Posterior cingulate gyrus (tissue), 11 donors: ENCODE results near the gene CCER1.

Source experiments
- DNase-seq, 10 donors: peaks; one replicate each; pipeline versions ENCODE4 v3.0.0 to v3.0.0-alpha.2; 2020 to 2021; ENCODE audit warnings: mixed read lengths in 3 of 10
- intact Hi-C: fragments of 100-400 bp; cut with DNase I; formaldehyde crosslinking; loops from one replicate; pipeline ENCODE4 v1.15.1; 2023

Gene CCER1

DNA sequence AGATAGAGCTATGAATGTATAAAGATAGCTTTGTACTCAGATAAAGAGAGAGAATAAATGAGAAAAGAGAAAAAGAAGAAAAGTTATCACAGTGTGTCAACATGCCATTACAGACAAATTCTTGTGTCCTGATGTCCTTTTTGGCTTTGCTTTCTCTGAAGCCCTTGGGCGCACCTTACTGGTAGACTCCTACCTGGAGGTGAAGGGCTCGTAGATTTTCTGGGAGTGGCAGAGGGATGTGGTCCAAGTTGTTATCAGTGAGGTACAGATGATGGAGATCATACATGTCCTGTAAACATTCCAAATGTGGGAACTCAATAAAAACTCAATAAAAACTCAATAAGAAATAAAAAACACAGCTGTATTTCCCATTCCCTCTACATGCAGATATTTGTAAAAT lies 14.9 kb upstream of the CCER1 start:
- intact Hi-C loops, result no loop called here

DNA sequence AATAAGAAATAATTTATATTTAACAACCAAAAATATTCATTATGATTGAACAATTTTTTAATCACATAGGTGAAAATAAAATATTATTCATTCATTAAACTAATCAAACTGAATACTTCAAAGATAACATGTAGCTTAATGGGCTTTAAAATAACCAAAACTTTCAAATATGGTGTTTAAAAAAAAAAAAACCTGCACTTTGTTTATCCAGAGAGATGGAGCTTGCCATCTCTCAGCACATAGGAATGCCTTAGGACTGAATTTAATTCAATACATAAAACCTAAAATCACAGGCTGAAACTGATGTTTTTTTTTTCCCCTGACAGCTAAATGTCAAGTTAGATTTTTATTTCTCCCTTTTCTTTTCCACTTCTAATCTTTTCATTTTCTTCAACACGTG lies 14.4 kb upstream of the CCER1 start:
- DNase-seq, result no peak
- intact Hi-C loops, result no loop called here

More for the DNA sequence above, 14.9 kb upstream of the CCER1 start:
- no peak for DNase-seq

DNA sequence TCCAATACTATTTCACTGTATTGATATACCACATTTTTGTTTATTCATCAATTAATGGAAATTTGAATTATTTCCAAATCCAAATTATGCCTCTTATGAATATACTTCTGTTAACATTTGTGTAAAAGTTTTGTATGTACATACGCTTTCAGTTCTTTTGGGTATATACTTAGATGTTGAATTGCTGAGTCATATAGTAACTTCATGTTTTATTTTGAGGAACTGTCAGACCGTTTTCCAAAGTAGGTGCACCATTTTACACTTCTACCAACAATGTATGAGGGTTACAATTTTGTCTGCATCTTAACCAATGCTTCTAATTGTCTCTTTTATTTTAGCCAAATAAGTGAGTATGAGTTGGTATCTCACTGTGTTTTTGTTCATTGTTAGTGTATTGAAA lies 10.2 kb upstream of the CCER1 start:
- DNase-seq, result no peak
- intact Hi-C loops, result no loop called here

DNA sequence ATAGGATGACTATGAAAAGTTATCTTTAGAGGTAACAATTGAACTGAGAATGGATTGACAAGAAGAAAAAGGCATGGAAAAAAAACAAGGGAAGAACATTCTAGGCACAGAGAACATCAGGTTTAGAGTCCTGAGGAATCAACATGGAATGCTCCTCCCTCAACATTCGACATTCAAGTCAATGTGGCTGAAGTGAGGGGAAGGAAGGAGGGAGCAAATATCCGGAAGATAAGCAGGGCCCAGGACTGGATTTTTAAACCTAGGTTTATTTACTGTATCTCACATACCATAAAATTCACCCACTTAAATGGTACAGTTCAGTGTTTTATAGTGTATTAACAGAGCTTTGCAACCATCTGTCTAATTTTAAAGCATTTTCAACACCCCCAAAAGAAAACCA lies 9.6 kb upstream of the CCER1 start:
- intact Hi-C loops, result no loop called here
- DNase-seq, result no peak

DNA sequence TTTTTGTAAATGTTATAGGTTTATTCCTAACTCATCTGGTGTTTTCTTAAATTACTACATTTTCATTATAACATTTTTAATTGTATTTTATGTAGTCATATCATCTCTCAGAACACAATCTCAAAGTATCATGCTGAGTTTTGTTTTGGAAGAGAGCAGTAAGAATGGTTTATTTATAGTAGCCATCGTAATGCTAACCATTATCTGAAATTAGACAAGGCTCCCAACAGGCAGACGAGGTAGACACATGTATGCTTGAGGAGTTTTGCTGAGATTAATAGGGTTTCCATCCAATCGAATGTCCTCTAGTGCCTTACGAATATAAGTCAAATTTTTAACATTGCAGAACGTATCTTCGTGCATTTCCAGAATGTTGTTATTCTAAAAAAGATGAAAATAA lies 9.0 kb upstream of the CCER1 start:
- intact Hi-C loops, result no loop called here

DNA sequence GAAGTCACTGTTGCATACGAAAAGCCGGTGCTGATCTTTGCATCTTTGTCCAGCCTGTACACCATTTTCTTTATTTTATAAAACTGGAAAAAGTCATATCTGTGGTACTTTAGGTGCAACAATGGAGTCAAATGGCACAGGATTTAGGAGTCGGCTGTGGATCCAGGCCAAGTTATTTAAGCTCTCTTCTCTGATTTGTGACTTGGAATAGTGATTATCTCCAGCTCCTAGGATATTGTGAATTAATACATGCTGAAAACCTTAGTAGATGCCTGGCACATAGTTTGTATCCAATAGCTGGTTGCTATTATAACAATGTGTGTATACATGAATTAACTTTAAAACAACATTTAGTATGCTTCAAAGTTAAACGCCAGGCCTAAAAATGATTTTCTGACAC lies 6.2 kb upstream of the CCER1 start:
- intact Hi-C loops, result no loop called here
- no peak for DNase-seq

More for the DNA sequence above, 9.0 kb upstream of the CCER1 start:
- DNase-seq, result no peak

DNA sequence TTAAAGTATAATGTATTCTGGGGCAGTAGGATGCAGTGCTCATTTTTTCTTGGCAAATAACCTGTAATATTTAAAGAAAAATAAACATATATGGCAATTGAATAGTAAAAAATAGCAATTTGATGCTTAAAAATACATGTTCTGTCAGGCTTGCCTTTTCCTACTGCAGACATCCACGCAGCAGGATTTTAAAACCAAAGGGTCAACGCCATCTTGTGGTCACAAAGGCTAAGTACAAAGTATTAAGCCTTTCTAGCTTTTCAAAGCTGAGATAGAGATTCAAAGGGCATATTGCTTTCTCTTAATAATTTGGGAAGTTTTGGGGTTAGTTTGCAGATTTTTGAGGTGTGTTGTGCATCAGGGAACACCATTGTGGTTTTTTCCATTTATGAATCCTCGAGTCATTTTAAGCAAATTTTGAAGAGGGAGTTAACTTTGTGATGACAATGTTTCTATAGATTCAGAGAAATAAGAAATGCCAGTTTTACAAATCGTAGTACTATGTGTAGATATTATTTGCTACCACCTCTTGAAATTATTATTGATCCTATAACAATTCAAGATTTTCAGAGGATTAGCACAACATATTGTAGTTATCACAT lies 4.7 kb upstream of the CCER1 start:
- peak in 1 of 10 donors; percentile 26 for DNase-seq
- intact Hi-C loops, result no loop called here

DNA sequence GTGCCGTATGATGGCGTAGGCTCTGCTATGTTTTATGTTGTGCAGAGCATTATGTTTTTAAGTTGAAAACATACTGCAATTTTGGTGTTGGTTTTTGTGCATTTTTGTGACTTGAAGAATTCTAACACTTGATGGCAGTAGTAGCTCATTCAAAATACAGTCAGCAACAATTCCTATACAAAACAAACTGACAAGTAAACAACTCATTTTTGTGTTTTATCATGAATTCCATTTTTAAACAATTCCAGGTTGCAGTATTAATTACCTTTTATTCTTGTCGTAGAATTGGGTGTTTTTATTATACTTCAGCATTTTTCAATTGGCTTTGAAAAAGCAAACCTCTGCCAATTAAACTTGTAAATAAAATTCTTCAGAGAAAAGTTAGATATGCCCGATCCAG lies 4.1 kb upstream of the CCER1 start:
- DNase-seq, result no peak
- intact Hi-C loops, result no loop called here

DNA sequence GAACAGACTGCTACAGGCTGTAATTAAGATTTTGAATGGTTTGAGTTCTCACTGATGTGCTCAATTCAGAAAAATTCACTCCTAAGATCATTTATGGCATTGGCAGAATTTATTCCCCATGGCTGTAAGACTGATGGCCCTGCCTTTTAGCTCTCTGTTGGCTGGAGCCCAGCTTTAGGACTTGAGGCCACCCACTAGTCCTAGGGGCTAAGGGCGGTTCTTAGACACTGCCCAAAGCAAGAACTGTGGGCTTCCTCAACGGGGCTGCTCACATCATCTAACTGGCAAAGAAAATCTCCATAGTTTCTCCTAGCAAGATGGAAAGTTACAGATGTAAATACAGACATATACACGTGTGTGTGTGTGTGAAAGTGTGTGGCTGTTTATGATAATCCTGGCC lies 3.4 kb upstream of the CCER1 start:
- DNase-seq, result no peak
- intact Hi-C loops, result no loop called here

DNA sequence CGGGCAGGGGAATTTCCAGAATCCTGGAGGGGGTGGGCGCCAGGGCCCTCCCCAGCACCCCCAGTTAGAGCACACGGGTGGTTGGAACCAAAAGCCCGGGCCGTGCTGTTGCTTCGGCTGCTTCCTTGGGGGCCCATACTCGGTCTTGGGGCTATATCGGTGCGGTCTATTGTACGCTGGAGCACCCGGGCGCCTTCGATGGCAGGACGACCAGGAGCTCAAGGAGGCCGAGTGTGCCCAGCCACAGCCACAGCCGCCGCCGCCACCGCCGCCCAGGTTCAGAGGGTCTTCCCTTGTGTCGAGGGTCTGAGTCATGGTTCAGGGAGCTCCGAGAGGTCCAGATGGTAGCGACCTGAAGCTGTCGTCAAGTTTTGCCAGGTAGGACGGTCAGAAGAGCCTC lies 548 bp downstream of the CCER1 start:
- DNase-seq, result peak in 3 of 10 donors; percentile 55 to 69 (median 67)
- intact Hi-C loops, result no loop called here

DNA sequence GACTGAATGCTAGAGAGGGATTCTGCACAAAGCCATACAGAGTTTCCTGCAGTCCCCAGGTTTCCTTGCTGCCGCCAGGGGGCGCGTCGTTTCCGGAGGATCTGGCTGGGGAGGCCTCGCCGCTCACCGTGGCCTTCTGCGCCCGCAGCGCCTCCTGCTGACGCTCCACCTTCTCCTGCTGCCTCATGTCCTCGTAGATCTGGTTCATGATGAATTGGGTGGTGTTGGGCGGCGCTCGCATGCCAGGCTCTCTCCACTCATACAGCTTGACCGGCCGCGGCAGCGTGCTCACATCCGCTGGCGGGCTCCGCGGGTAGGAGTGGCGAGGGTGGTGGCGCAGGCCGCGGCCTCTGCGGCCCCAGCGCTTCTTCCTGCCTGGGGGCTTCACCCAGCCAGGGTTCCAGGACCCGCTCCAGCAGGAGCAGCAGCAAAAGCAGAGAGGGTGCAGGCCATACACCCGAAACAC lies 987 bp downstream of the CCER1 start:
- peak in 2 of 10 donors; percentile 70 to 80 for DNase-seq
- intact Hi-C loops, result no loop called here

DNA sequence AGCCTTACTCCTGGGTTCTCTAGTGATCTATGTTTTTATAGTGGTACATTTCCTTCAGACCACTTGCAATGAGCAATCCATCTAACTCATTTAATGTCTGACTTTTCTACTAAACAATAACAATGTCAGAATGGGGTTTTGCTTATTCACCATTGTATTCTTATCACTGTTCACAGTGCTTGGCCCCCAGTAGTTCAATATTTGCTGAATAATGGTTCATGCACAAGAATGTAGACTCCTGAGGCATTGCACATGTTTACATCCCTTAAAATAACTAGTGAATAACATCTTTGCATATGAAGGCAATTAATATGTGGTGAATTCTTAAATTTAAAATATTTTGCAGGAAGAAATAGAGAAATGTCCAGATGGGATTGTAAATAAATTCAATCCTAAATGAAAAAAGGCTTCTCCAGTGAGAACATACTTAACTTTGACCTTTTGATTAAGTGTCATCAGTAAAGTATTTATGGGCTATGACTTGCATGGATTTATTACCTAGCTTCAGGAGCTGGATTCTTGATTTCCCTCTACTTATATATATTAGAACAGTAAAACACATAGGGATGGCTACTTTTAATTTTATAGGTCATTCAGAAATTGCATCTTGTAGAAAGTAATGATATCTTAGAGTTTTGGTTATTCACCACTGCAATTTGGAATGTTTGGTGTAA lies 3.4 kb downstream of the CCER1 start:
- DNase-seq, result no peak
- intact Hi-C loops, result no loop called here

DNA sequence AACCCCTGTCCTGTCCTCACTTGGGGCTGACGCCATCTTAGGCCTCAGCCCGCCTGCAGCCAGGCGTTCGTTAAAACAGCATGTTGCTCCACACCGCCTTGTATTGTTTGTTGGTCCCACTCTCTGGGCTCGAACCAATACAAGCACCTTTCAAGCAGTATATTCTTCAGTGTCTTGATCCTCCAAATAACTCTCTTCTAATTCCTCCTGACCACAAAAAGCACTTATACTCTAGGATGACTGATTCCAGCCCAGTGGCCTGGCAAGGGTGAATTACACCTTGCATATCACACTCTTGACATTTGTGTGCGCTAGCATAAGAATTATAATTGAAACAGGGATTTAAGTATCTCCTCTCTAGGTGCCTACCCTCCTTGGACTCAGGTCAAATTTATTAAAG lies 7.1 kb downstream of the CCER1 start:
- no peak for DNase-seq
- intact Hi-C loops, result no loop called here

DNA sequence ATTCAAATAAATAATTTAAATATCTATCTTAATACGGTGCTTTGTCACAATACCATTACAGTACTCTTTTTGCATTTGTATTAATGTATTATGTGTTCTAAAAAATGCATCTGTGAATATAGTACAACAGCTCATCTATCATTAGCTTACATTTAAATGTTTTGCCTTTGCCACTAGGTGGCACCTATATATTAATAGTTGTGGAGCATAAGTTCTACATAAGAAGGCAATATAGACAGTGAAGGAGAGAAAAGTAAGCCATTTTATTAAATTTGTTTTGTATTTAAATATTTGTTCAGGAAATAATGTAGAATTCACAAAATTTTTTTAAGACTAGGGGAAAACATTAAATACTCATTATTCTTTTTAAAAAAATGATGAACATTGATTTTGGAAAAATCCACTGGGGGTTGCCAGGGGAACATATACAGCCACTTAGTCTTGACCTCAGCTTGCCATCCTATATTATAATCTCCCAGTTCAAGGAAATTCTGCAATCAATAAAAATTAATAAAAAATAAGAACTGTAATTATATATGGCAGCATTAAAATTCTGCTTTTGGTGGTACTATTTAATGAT lies 9.8 kb downstream of the CCER1 start:
- intact Hi-C loops, result no loop called here
- no peak for DNase-seq

DNA sequence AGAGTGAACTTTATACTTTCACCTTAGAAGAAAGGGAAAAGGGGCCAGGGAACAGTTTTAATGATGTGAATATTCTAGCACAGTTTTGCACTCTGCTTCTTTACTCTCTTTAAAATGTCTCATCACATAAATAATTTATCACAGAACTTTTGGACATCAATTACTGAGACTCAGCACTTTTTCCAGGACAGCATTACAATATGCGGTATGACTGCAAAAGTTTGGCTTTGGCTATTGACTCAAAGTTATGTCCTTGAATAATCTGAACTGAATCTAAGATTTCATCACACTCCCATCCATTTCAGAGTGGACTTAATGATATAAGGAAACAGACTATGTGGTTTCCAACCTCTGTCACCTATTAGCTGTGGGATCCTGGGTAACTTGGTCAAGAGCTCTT lies 11.7 kb downstream of the CCER1 start:
- intact Hi-C loops, result no loop called here
- DNase-seq, result no peak

DNA sequence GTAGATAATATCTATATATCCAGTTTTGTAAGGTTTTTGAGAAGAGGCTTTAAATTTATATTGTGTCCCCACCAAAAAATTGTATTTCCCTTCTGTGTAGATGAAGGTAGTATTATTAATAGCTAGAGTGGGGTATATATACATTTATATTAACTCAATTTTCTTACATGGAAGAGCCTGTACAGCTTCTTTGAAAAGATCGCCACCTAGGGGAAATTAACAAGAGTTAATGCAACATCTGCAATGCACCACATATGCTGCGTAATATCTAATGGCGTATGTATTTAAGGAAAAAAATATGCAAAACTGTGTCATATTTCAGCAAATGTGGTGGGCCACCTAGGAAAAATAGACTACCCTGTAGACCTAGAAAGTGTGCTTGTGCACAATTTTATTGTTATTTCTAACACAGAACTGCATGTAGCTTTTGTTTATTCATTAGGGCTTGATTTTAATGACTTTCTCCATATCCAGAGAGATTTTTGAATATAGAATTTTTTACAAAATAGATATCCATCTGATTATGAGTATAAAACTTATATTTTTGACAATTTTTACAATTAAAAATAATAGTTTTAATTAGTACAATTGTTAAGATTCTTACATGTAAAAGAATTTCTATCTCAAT lies 14.0 kb downstream of the CCER1 start:
- intact Hi-C loops, result no loop called here
- no peak for DNase-seq

DNA sequence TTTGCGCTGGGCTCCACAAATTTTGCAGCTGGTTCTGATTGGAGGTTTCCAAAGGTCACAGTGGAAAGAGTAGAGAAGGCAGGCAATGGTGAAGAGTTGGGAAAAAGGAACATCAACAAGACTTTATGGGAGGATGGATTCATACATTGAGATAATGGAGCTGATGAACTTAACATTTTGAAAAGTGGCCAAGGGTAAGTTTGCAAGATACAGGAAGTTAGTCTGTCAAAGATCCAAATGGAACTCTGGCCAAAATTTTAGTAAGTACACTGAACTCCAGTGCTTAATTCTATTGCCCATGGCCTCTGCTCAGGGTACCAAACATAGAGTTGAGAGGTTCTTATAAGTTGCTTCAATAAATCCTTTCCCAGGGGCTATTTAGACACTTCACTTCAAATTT lies 15.6 kb downstream of the CCER1 start:
- no peak for DNase-seq
- intact Hi-C loops, result loop anchor here (10.0 kb wide), 1 partner anchor 1395 kb away; no protein-coding TSS in a partner anchor

DNA sequence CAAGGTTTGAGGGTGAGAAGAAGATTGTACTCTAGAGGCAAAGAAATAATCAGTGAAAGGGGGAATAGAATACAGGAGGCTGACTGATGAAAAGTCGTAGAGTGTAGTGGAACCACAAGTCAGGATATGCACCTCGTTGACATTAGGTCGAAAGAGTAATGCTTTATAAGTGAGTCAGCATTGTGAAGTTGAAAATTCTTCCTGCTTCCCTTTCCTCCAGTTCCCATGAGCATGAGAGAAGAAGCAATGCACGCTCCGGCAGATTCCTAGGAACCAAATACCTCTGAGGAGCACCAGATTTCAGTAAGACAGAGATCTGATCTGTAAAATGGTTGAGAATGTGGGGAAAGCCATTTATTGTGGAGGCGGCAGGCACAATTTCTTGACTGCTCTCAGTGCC lies 16.5 kb downstream of the CCER1 start:
- intact Hi-C loops, result loop anchor here (10.0 kb wide), 1 partner anchor 1394 kb away; no protein-coding TSS in a partner anchor
- DNase-seq, result no peak

DNA sequence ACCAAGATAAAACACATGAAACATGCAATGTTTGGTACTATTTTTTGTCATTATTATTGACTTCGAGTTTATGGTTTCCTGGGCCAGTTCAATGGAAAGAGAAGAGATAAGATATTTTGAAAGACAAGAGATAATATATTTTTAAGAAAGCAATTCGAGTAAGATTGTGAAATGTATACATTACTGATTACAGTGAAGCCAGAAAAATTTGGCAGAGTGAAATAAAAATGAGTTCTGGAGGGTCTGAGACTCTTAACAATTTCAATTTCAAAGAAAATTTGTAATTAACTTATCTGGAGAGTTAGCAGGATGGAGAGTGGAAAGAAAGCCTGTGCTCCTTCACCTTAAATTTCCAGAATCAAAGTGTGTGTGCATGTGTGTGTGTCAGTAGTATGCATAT lies 17.3 kb downstream of the CCER1 start:
- no peak for DNase-seq
- intact Hi-C loops, result loop anchor here (10.0 kb wide), 1 partner anchor 1393 kb away; no protein-coding TSS in a partner anchor

DNA sequence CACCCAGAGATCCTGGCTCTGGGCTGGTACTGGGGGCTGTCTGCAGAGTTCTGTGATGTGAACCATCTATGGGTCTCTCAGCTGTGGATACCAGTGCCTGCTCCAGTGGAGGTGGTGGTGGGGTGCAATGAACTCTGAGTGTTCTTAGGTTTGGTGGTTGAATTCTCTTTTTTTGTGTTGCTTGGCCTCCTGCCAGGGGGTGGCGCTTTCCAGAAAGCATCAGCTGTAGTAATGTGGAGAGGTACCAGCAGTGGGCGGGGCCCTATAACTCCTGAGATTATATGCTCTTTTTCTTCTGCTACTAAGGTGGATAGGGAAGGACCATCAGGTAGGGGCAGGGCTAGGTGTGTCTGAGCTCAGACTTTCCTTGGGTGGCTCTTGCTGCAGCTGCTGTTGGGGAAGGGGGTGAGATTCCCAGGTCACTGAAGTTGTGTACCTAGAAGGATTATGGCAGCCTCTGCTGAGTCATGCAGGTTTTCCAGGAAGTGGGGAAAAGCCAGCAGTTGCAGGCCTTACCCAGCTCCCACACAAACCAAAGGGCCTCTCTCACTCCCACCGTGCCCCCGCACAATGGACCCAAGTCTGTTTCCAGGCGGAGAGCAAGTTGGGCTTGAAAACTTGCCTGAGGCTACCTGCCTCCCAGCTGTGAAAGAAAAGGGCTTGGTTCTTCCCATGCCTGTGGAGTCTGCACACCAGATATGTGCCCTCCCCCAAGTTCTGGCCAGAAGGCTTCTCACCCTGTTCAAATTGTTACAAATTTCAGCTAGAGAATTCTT lies 18.6 kb downstream of the CCER1 start:
- intact Hi-C loops, result loop anchor here (10.0 kb wide), 1 partner anchor 1392 kb away; no protein-coding TSS in a partner anchor
- peak in 2 of 10 donors; percentile 50 to 59 for DNase-seq

DNA sequence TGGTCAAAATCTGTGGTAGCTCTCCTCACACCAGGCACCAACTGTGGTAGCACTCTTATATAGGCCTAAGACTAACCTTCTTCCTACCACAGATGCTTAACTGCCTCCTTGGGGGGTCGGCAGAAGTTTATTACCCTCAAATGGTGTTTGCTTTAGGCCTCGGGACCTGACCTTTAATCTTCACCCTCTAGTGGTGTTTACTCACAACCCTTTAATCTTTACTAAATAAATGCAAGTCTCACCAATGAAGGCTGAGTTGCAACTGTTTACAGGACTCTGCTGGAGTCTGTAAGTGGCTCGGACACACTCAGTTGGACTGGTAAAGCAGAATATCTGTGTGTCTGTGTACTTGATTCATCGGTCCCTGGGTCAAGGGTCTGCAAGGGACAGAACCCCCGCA lies 29.4 kb downstream of the CCER1 start:
- intact Hi-C loops, result no loop called here

More for the DNA sequence above, 29.4 kb downstream of the CCER1 start:
- no peak for DNase-seq
